Measurements from ENCODE around the gene MRPL48.

DNA sequence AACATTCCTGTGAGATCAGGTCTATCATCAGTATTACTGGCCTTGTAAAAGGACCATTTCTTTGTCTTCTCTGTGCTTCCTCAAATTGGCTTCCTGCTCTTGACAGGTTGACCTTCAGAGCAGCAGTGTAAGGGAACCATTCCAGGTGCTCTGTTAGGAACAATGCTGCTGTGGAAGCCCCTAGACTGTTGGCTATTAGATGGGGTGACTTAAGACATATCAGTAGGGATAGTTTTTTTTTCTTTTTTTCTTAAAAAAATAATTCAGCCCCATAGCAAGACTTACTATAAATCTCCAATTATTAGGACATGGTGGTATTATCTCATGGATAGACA is 51.4 kb downstream of the MRPL48 start:
- TF ChIP-seq CTCF (IDR thresholded peaks at IDR 0.05; ENCODE audit: low read depth, low read length, missing input control) (no peak), HNF4G (IDR thresholded peaks at IDR 0.05) (no peak), RAD21 (IDR thresholded peaks at IDR 0.05) (no peak), JUND (IDR thresholded peaks at IDR 0.05) (no peak), TAF1 (conservative IDR thresholded peaks at IDR 0.05) (no peak), EGR1 (IDR thresholded peaks at IDR 0.05; ENCODE audit: low read depth in 2 of 2) (no peak), GABPA (IDR thresholded peaks at IDR 0.05 in 1 of 2, conservative IDR thresholded peaks at IDR 0.05 in 1 of 2) (no peak), FOXA1 (IDR thresholded peaks at IDR 0.05) (no peak), REST (IDR thresholded peaks at IDR 0.05) (no peak), HNF4A (conservative IDR thresholded peaks at IDR 0.05) (no peak), YY1 (IDR thresholded peaks at IDR 0.05) (no peak), NR2F2 (IDR thresholded peaks at IDR 0.05) (no peak)
- TF ChIP-seq, protein P1, sequence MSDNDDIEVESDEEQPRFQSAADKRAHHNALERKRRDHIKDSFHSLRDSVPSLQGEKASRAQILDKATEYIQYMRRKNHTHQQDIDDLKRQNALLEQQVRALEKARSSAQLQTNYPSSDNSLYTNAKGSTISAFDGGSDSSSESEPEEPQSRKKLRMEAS (IDR thresholded peaks at IDR 0.05): no peak
